GM10266 (cell line): ENCODE results near the gene WNT7A.

Source experiments
- DNase-seq: peaks from one replicate; pipeline ENCODE4 v3.0.0; 2012; ENCODE audit errors: extremely low spot score
- TF ChIP-seq, protein P1 (sequence below): IDR thresholded peaks from 2 replicates; pipeline ENCODE4 v1.5.1; 2012; ENCODE audit warnings: mild to moderate bottlenecking, low read depth; ENCODE audit not compliant: control insufficient read depth, insufficient read depth; ENCODE audit errors: missing control alignments

Gene WNT7A

GRCh38 chr3:13850161-13850945, 29.5 kb downstream of the WNT7A start:
- TF ChIP-seq, protein P1, sequence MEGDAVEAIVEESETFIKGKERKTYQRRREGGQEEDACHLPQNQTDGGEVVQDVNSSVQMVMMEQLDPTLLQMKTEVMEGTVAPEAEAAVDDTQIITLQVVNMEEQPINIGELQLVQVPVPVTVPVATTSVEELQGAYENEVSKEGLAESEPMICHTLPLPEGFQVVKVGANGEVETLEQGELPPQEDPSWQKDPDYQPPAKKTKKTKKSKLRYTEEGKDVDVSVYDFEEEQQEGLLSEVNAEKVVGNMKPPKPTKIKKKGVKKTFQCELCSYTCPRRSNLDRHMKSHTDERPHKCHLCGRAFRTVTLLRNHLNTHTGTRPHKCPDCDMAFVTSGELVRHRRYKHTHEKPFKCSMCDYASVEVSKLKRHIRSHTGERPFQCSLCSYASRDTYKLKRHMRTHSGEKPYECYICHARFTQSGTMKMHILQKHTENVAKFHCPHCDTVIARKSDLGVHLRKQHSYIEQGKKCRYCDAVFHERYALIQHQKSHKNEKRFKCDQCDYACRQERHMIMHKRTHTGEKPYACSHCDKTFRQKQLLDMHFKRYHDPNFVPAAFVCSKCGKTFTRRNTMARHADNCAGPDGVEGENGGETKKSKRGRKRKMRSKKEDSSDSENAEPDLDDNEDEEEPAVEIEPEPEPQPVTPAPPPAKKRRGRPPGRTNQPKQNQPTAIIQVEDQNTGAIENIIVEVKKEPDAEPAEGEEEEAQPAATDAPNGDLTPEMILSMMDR, result no peak
- no peak for DNase-seq

DNA sequence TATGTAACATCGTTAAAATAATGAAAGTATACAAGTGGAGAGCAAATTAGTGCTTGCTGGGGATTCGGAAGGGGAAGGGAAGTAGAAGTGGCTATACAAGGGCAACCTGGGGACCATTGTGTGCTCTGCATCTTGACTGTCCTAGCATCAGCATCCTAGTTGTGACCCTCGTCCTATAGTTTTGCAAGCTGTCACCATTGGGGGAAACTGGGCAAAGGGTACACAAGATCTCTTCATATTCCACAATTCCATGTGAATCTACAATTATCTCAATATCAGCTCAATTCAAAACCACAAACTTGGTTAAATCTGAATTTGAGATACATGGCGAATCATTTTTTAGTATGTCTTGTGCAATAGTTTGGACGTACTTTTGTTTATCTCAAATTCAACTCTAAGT, 30.9 kb downstream of the WNT7A start:
- TF ChIP-seq, protein P1, result no peak
- DNase-seq, result no peak

DNA sequence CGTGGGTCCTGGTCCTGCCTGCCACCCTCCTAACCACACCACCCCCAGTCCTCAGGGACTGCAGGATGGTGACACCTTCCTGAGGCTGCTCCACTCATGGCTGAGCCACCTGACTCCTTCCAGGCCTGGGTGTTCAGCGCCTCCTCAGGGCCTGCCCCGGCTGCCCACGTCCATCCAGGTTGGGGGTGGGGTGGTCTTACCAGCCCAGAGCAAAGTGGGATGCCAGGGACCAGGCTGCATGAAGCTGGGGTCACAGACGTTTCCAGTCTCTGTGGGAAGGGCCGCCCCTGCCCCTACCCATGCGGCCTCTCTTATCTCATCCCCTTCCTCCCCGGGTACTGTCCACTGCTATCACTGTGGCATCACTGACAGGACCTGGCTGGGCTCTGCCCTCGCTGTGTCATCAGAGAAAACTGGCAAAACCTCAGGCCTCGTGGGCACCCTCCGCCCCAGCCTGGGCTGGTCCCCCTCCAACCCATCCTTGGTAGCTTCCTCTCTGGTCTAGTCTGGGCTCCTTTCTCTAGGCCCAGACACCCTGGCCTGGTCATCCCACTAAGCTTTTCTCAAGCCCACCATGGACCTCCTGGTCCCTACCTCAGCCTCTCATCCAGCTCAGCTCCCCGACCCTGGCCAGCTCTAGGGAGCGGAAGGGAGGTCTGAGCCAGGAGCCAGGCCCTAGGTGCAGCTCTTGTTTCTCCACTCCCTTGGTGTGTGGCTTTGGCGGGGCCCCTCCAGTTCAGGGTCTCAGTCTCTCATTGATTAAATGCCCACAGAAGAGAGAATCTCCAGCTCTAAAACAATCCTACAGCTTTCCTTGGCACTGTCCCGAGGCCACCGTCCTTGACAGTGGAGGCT, 32.9 kb downstream of the WNT7A start:
- DNase-seq, result no peak
- TF ChIP-seq, protein P1, result no peak

- no peak for DNase-seq
- TF ChIP-seq, protein P1, result no peak
Observed at GRCh38 chr3:13846238-13846637, 33.6 kb downstream of the WNT7A start.

- TF ChIP-seq, protein P1, result no peak
Observed at GRCh38 chr3:13845806-13846205, 34.1 kb downstream of the WNT7A start.

DNA sequence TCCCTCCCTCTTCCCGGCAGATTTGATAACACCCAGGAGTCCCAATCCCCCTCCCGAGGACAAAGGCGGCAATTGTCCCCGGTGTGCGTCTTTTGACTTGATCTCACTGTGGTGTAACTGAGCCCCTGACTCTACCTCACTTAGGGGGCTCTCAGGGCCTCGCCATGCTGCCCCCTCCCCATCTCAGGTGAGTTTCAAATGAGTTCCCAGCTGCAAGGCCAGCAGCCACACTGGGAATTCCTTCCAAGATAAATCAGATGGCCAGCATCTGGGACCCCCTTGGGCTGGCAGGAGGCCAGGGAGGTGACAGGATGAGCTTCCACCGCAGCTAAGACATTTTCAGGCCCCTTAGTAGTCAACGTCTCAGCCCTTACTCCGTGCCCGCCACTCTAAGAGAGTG, 35.0 kb downstream of the WNT7A start:
- DNase-seq, result no peak
- TF ChIP-seq, protein P1, result no peak

More at GRCh38 chr3:13845806-13846205, 34.1 kb downstream of the WNT7A start:
- DNase-seq, result no peak
